Astrocyte (in vitro differentiated cells and primary cell): ENCODE measurements around the gene ZNF211. TPM values are rescaled to one million over a fixed set of nuclear protein-coding genes. Genes with fewer than 3 reads are reported as not detected.

ENCODE experiments used
- DNase-seq: peaks from one replicate; pipeline ENCODE4 v3.0.0-alpha.2; 2010; ENCODE audit warnings: low read depth
- FAIRE-seq: peaks from 2 replicates; lab custom pipeline; 2011; peaks lifted over from hg19 to GRCh38; lab: Jason Lieb, UNC
- H2AFZ ChIP-seq: 2 replicates; pipeline ENCODE4 v1.6.0; 2012; ENCODE audit warnings: low read depth, low read length, inconsistent platforms
- H3K27ac ChIP-seq: 2 replicates; pipeline ENCODE4 v1.5.1; 2011; ENCODE audit warnings: low read depth, low read length, inconsistent platforms
- H3K27me3 ChIP-seq: 2 replicates; pipeline ENCODE4 v1.6.0; 2011; ENCODE audit warnings: low read length, inconsistent platforms; ENCODE audit not compliant: insufficient read depth
- H3K36me3 ChIP-seq: 2 replicates; pipeline ENCODE4 v1.5.1; 2011; ENCODE audit warnings: low read length, inconsistent platforms; ENCODE audit not compliant: insufficient read depth
- H3K4me1 ChIP-seq: 2 replicates; pipeline ENCODE4 v1.5.1; 2011; ENCODE audit warnings: low read length, inconsistent platforms; ENCODE audit not compliant: insufficient read depth
- H3K4me2 ChIP-seq: 2 replicates; pipeline ENCODE4 v1.6.0; 2012; ENCODE audit warnings: low read length, inconsistent platforms
- H3K4me3 ChIP-seq: 2 replicates; pipeline ENCODE4 v1.5.1; 2011; ENCODE audit warnings: low read depth, mild to moderate bottlenecking, low read length, inconsistent platforms; ENCODE audit not compliant: insufficient read depth
- H3K79me2 ChIP-seq: 2 replicates; pipeline ENCODE4 v1.6.0; 2012; ENCODE audit warnings: mild to moderate bottlenecking, low read length, inconsistent platforms; ENCODE audit not compliant: insufficient read depth
- H3K9ac ChIP-seq: 2 replicates; pipeline ENCODE4 v1.6.0; 2012; ENCODE audit warnings: mild to moderate bottlenecking, low read length, inconsistent platforms
- H3K9me3 ChIP-seq: 2 replicates; pipeline ENCODE4 v1.5.1; 2012; ENCODE audit warnings: low read depth, mild to moderate bottlenecking, low read length, inconsistent platforms; ENCODE audit not compliant: insufficient read depth
- H4K20me1 ChIP-seq: 2 replicates; pipeline ENCODE4 v1.6.0; 2012; ENCODE audit warnings: low read length, inconsistent platforms; ENCODE audit not compliant: insufficient read depth
- H3K27ac Mint-ChIP-seq: one replicate; pipeline ENCODE4 v1.8.0; 2021; ENCODE audit warnings: mild to moderate bottlenecking, mixed read lengths; ENCODE audit not compliant: unreplicated experiment
- H3K27me3 Mint-ChIP-seq: one replicate; pipeline ENCODE4 v1.8.0; 2021; ENCODE audit warnings: low read depth, mixed read lengths; ENCODE audit not compliant: unreplicated experiment
- H3K36me3 Mint-ChIP-seq: one replicate; pipeline ENCODE4 v1.8.0; 2021; ENCODE audit warnings: low read depth, mixed read lengths; ENCODE audit not compliant: unreplicated experiment
- H3K4me1 Mint-ChIP-seq: one replicate; pipeline ENCODE4 v1.8.0; 2021; ENCODE audit warnings: low read depth, mixed read lengths; ENCODE audit not compliant: unreplicated experiment
- H3K4me3 Mint-ChIP-seq: one replicate; pipeline ENCODE4 v1.8.0; 2021; ENCODE audit warnings: mild to moderate bottlenecking, moderate library complexity, mixed read lengths; ENCODE audit not compliant: unreplicated experiment
- H3K9me3 Mint-ChIP-seq: one replicate; pipeline ENCODE4 v1.8.0; 2021; ENCODE audit warnings: mild to moderate bottlenecking, mixed read lengths; ENCODE audit not compliant: unreplicated experiment
- EZH2 ChIP-seq: IDR thresholded peaks from 2 replicates; pipeline ENCODE4 v1.6.1; 2012; ENCODE audit warnings: mild to moderate bottlenecking, low read length, inconsistent platforms; ENCODE audit not compliant: insufficient read depth
- total RNA-seq: library from RNA; stranded (reverse); gene quantifications from 2 replicates; pipeline ENCODE4 v1.2.1, GENCODE V29; 2021
- TF ChIP-seq, protein P1 (sequence below): IDR thresholded peaks from 2 replicates; pipeline ENCODE4 v1.5.1; 2011; ENCODE audit warnings: low read depth, mild to moderate bottlenecking, inconsistent platforms, low read length, moderate library complexity; ENCODE audit not compliant: insufficient read depth

ZNF211 gene
- total RNA-seq, 1 donor from 2014 or later, result 21.9 TPM

DNA sequence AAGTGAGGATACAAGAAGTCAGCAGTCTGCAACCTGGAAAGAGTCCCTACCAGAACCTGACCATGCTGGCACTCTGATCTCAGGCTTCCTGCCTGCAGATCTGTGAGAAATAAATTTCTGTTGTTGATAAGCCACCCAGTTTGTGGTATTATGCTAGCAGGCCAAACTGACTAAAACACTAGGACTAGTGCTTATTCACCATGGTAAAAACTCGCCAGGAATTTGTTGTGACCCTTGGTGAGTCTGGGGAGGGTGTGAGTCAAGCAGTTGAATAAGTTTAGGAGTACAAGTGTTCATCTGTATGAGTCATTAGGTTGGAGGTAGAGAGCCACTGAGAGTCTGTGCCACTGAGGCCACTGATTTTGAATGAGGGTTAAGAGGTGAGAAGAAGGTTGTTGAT lies 45.4 kb upstream of the ZNF211 start:
- Histone ChIP-seq H3K4me1 (peaks cover 6% of the 10 kb centered on the region), H3K36me3 (peaks cover 26% of the 10 kb centered on the region), H3K27ac (no peak overlapping the region), H3K79me2 (peaks cover 12% of the 10 kb centered on the region), H3K27me3 (no peaks in the 10 kb centered on the region), H3K4me3 (no peak overlapping the region), H4K20me1 (no peaks in the 10 kb centered on the region), H2AFZ (no peak overlapping the region), H3K9me3 (peaks cover 67% of the 10 kb centered on the region), H3K4me2 (peak overlapping the region; percentile 4), H3K9ac (no peak overlapping the region)
- TF ChIP-seq, protein P1, sequence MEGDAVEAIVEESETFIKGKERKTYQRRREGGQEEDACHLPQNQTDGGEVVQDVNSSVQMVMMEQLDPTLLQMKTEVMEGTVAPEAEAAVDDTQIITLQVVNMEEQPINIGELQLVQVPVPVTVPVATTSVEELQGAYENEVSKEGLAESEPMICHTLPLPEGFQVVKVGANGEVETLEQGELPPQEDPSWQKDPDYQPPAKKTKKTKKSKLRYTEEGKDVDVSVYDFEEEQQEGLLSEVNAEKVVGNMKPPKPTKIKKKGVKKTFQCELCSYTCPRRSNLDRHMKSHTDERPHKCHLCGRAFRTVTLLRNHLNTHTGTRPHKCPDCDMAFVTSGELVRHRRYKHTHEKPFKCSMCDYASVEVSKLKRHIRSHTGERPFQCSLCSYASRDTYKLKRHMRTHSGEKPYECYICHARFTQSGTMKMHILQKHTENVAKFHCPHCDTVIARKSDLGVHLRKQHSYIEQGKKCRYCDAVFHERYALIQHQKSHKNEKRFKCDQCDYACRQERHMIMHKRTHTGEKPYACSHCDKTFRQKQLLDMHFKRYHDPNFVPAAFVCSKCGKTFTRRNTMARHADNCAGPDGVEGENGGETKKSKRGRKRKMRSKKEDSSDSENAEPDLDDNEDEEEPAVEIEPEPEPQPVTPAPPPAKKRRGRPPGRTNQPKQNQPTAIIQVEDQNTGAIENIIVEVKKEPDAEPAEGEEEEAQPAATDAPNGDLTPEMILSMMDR, result no peak
- TF ChIP-seq EZH2, result no peak
- Mint-ChIP-seq H3K27ac (peak overlapping the region; percentile 29), H3K36me3 (peaks cover 69% of the 10 kb centered on the region), H3K4me3 (peak overlapping the region; percentile 58), H3K9me3 (peaks cover 50% of the 10 kb centered on the region), H3K27me3 (no peaks in the 10 kb centered on the region), H3K4me1 (peaks cover 9% of the 10 kb centered on the region)
- FAIRE-seq, result peak; percentile 87
- peak; percentile 79 for DNase-seq

DNA sequence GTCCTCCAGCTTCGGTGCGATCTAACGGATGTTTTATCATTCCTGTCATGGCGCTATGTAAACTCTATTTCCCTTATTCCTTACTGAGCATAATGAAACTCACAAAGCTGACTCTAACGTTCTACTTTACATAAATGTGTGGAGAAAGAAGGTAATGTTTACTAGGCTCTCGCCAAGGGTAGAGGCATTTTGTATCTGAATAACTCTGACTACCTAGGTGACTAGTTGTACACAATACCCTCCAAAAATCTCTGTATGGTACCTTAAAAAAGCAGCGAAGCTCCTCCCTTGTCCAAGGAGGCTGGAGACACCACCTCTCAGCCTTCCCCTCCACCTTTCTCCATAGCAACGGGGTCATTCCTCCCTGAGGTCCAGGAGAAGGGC lies 33.6 kb upstream of the ZNF211 start:
- DNase-seq (no peak), FAIRE-seq (peak; percentile 26)
- Histone ChIP-seq H3K9me3 (peaks cover 6% of the 10 kb centered on the region), H3K9ac (no peak overlapping the region), H3K27ac (no peak overlapping the region), H3K79me2 (peaks cover 17% of the 10 kb centered on the region), H4K20me1 (no peaks in the 10 kb centered on the region), H3K36me3 (peaks cover 2% of the 10 kb centered on the region), H3K4me2 (peak overlapping the region; percentile 87), H3K27me3 (no peaks in the 10 kb centered on the region), H3K4me1 (peaks cover 5% of the 10 kb centered on the region), H2AFZ (peak overlapping the region; percentile 95), H3K4me3 (peak overlapping the region; percentile 76)
- H3K27me3 Mint-ChIP-seq, result no peaks in the 10 kb centered on the region
- H3K4me3 Mint-ChIP-seq, result peak overlapping the region; percentile 85
- peaks cover 3% of the 10 kb centered on the region for H3K9me3 Mint-ChIP-seq
- no peaks in the 10 kb centered on the region for H3K4me1 Mint-ChIP-seq
- TF ChIP-seq EZH2, result no peak
- TF ChIP-seq, protein P1, result no peak
- H3K36me3 Mint-ChIP-seq, result peaks cover 9% of the 10 kb centered on the region
- no peak overlapping the region for H3K27ac Mint-ChIP-seq

DNA sequence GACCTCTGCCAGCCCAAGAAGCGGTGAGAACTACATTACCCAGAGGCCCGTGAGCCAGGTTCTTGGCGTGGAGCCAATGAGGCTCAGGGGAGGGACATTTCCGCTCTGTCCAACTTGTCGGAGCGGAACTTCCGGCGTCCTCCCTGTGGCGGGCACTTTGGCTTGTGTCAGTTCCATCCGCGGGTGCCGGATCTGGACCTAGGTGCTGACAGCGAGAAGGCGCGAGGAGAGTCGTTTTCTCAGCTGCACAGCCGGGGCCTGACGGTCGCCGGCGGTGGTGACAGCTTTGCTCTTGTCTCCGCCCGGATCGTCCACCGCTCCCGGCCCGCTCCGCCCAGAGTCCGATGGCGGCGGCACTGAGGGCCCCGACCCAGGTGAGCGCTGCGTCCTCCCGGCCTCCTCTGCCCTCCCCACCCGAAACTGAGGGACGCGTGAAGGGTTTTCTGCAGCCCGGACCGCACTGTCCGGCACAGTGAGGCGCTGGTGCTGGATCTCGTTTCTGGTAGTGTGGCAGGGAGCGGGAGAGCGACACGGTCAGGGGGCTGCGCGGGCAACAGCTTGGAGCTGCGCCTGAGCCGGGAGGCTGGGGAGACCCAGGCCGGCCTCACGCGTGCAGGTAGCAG lies 33.1 kb upstream of the ZNF211 start, which contains the start of gene ZNF530:
ZNF530 (plus strand) TSS at position 125 of the 623 bp plus-strand sequence. CDS start 4,461 bp downstream, outside the sequence.
- no peaks in the 10 kb centered on the region for H4K20me1 ChIP-seq
- no peaks in the 10 kb centered on the region for H3K27me3 ChIP-seq
- Mint-ChIP-seq H3K4me1 (no peaks in the 10 kb centered on the region), H3K27me3 (no peaks in the 10 kb centered on the region), H3K4me3 (peak within 1 kb of the TSS; percentile 85), H3K27ac (no peak within 1 kb of the TSS), H3K36me3 (peaks cover 12% of the 10 kb centered on the region), H3K9me3 (peaks cover 3% of the 10 kb centered on the region)
- peak within 1 kb of the TSS; percentile 76 for H3K4me3 ChIP-seq
- H3K79me2 ChIP-seq, result peaks cover 17% of the 10 kb centered on the region
- H3K27ac ChIP-seq, result no peak within 1 kb of the TSS
- peaks cover 6% of the 10 kb centered on the region for H3K36me3 ChIP-seq
- no peak for TF ChIP-seq EZH2
- TF ChIP-seq, protein P1, result no peak
- DNase-seq (peak; percentile 79), FAIRE-seq (peak; percentile 88)
- peak within 1 kb of the TSS; percentile 95 for H2AFZ ChIP-seq
- H3K4me2 ChIP-seq, result peak within 1 kb of the TSS; percentile 87
- H3K9ac ChIP-seq, result peak within 1 kb of the TSS; percentile 76
- H3K4me1 ChIP-seq, result peaks cover 5% of the 10 kb centered on the region
- H3K9me3 ChIP-seq, result peaks cover 11% of the 10 kb centered on the region
